HG03135 (cell line): ENCODE results near the gene GP5.

Source experiments
- ATAC-seq: cut with Tn5 transposase; IDR thresholded peaks from one replicate; pipeline ENCODE4 v1.9.1; 2021; ENCODE audit warnings: mild to moderate bottlenecking, moderate library complexity; ENCODE audit not compliant: unreplicated experiment

Gene GP5

GRCh38 chr3:194399166-194399565, at the start of gene GP5:
GP5 (minus strand) TSS chr3:194399266; CDS start chr3:194398282, 984 bp downstream.
- no peak for ATAC-seq

- no peak for ATAC-seq
Observed at GRCh38 chr3:194447657-194448056, 48.6 kb upstream of the GP5 start.

- no peak for ATAC-seq
Observed at GRCh38 chr3:194447161-194447560, 48.1 kb upstream of the GP5 start.

- ATAC-seq, result no peak
Observed at GRCh38 chr3:194446754-194447153, 47.7 kb upstream of the GP5 start.

- ATAC-seq, result no peak
Observed at GRCh38 chr3:194446172-194446571, 47.1 kb upstream of the GP5 start.

- no peak for ATAC-seq
Observed at GRCh38 chr3:194443901-194444300, 44.8 kb upstream of the GP5 start.

- no peak for ATAC-seq
Observed at GRCh38 chr3:194440756-194441155, 41.7 kb upstream of the GP5 start.

- ATAC-seq, result no peak
Observed at GRCh38 chr3:194439881-194440550, 41.0 kb upstream of the GP5 start.

- no peak for ATAC-seq
Observed at GRCh38 chr3:194434503-194434902, 35.4 kb upstream of the GP5 start.

- no peak for ATAC-seq
Observed at GRCh38 chr3:194431554-194431953, 32.5 kb upstream of the GP5 start.

GRCh38 chr3:194425399-194425798, 26.3 kb upstream of the GP5 start:
- no peak for ATAC-seq

GRCh38 chr3:194424953-194425352, 25.9 kb upstream of the GP5 start:
- ATAC-seq, result no peak

GRCh38 chr3:194424373-194424772, 25.3 kb upstream of the GP5 start:
- ATAC-seq, result no peak

- ATAC-seq, result no peak
Observed at GRCh38 chr3:194423317-194423716, 24.3 kb upstream of the GP5 start.

- no peak for ATAC-seq
Observed at GRCh38 chr3:194422188-194422587, 23.1 kb upstream of the GP5 start.

- ATAC-seq, result no peak
Observed at GRCh38 chr3:194418671-194419070, 19.6 kb upstream of the GP5 start.

GRCh38 chr3:194407423-194407822, 8.4 kb upstream of the GP5 start:
- no peak for ATAC-seq

GRCh38 chr3:194405766-194406165, 6.7 kb upstream of the GP5 start:
- no peak for ATAC-seq

- ATAC-seq, result no peak
Observed at GRCh38 chr3:194404365-194405140, 5.5 kb upstream of the GP5 start.

- ATAC-seq, result no peak
Observed at GRCh38 chr3:194401868-194402329, 2.8 kb upstream of the GP5 start.

GRCh38 chr3:194401346-194401745, 2.3 kb upstream of the GP5 start:
- no peak for ATAC-seq

- ATAC-seq, result no peak
Observed at GRCh38 chr3:194399874-194400411, 877 bp upstream of the GP5 start.
